Stimulated activated CD8-positive, alpha-beta memory T cell treated with anti-CD3 and anti-CD28 coated beads, Interleukin-12 subunit alpha, Interleukin-12 subunit beta, amount 100 ng/mL, for 24 hours (primary cell): ENCODE measurements around the gene NOD2.

Experiments used
- DNase-seq: peaks from one replicate; pipeline ENCODE4 v3.0.0-alpha.2; 2020; ENCODE audit errors: extremely low read depth

Gene NOD2

GRCh38 chr16:50694206-50694605, 800 bp downstream of the NOD2 start:
- DNase-seq = no peak

GRCh38 chr16:50695017-50696000, 1.9 kb downstream of the NOD2 start:
- no peak for DNase-seq

- DNase-seq = no peak
Measured at GRCh38 chr16:50696126-50696525, 2.7 kb downstream of the NOD2 start.

GRCh38 chr16:50696575-50697420, 3.4 kb downstream of the NOD2 start:
- no peak for DNase-seq

- no peak for DNase-seq
Measured at GRCh38 chr16:50697421-50697715, 4.0 kb downstream of the NOD2 start.

- DNase-seq = no peak
Measured at GRCh38 chr16:50697881-50698767, 4.7 kb downstream of the NOD2 start.

GRCh38 chr16:50699326-50700159, 6.1 kb downstream of the NOD2 start:
- no peak for DNase-seq

- DNase-seq = no peak
Measured at GRCh38 chr16:50702725-50703124, 9.3 kb downstream of the NOD2 start.

- DNase-seq = no peak
Measured at GRCh38 chr16:50704245-50704644, 10.8 kb downstream of the NOD2 start.

- DNase-seq = no peak
Measured at GRCh38 chr16:50705436-50706110, 12.2 kb downstream of the NOD2 start.

- DNase-seq = no peak
Measured at GRCh38 chr16:50706250-50706649, 12.8 kb downstream of the NOD2 start.

GRCh38 chr16:50708373-50709060, 15.1 kb downstream of the NOD2 start:
- DNase-seq = no peak

GRCh38 chr16:50709061-50709684, 15.8 kb downstream of the NOD2 start:
- no peak for DNase-seq

- no peak for DNase-seq
Measured at GRCh38 chr16:50709980-50710379, 16.6 kb downstream of the NOD2 start.

GRCh38 chr16:50711040-50711439, 17.6 kb downstream of the NOD2 start:
- no peak for DNase-seq

- DNase-seq = no peak
Measured at GRCh38 chr16:50711862-50712559, 18.6 kb downstream of the NOD2 start.

GRCh38 chr16:50712560-50712898, 19.1 kb downstream of the NOD2 start:
- no peak for DNase-seq

GRCh38 chr16:50712956-50713355, 19.6 kb downstream of the NOD2 start:
- DNase-seq = no peak

- no peak for DNase-seq
Measured at GRCh38 chr16:50717091-50717490, 23.7 kb downstream of the NOD2 start.
